ENCODE results near the gene PKP4. TPM values are rescaled to one million over a fixed set of nuclear protein-coding genes. Genes with fewer than 3 reads are reported as not detected.

PKP4 gene
- total RNA-seq, 1 experiment from 2014 or later = 52.0 TPM

- no peak overlapping the region for H3K4me3 Mint-ChIP-seq
- peaks cover 2% of the 10 kb centered on the region for H3K27me3 Mint-ChIP-seq (ENCODE audit: low read depth)
- no peak overlapping the region for H3K4me2 ChIP-seq (ENCODE audit: insufficient read depth, insufficient read length, low read length)
- no peak overlapping the region for H2BK120ac ChIP-seq (ENCODE audit: low read depth, low read length, poor library complexity, severe bottlenecking)
- no peak overlapping the region for H3K56ac ChIP-seq (ENCODE audit: insufficient read length, low read depth, low read length)
- H2BK5ac ChIP-seq (ENCODE audit: insufficient read length, low read length) = no peak overlapping the region
- no peak overlapping the region for H3T11ph ChIP-seq (ENCODE audit: low read length)
- H3K9me3 ChIP-seq (ENCODE audit: control insufficient read depth, low read depth, low read length) = no peaks in the 10 kb centered on the region
- H2BK12ac ChIP-seq (ENCODE audit: insufficient read length, low read depth, low read length) = no peak overlapping the region
- H3K18ac ChIP-seq (ENCODE audit: insufficient read length, low read depth, low read length) = no peak overlapping the region
- peaks cover 0 to 5% (median 3%) of the 10 kb centered on the region in 3 experiments; a peak in 2 of 7 replicates for H3K36me3 Mint-ChIP-seq (ENCODE audit: insufficient read depth in 1 of 3, low read depth in 3 of 3)
- H3K27ac ChIP-seq (ENCODE audit: insufficient read length, low read depth, low read length) = no peak overlapping the region
- TF ChIP-seq CTCF (conservative IDR thresholded peaks at IDR 0.05) = no peak
- no peak for DNase-seq
- no peak overlapping the region for H2BK15ac ChIP-seq (ENCODE audit: low read depth, low read length)
- H3K4ac ChIP-seq (ENCODE audit: low read depth, low read length) = no peak overlapping the region
- no peak overlapping the region for H2BK20ac ChIP-seq (ENCODE audit: low read depth, low read length, poor library complexity, severe bottlenecking)
- no peaks in the 10 kb centered on the region for H3K23me2 ChIP-seq (ENCODE audit: insufficient read length, low read depth, low read length, poor library complexity, severe bottlenecking)
- no peaks in the 10 kb centered on the region for H3K79me1 ChIP-seq (ENCODE audit: insufficient read depth, low read depth, low read length, poor library complexity, severe bottlenecking)
- no peak overlapping the region for H4K91ac ChIP-seq (ENCODE audit: insufficient read length, low read depth, low read length)
- no peaks in the 10 kb centered on the region for H3K27me3 ChIP-seq (ENCODE audit: insufficient read depth, low read length)
- H3K14ac ChIP-seq (ENCODE audit: insufficient read depth, low read length) = no peak overlapping the region
- no peak overlapping the region for H3K27ac Mint-ChIP-seq
- H2AK5ac ChIP-seq (ENCODE audit: insufficient read length, low read length) = no peak overlapping the region
- H3K4me1 Mint-ChIP-seq = peaks cover 6 to 12% of the 10 kb centered on the region in 2 experiments
- H2AFZ ChIP-seq (ENCODE audit: low read length) = no peak overlapping the region
- no peak overlapping the region for H3K23ac ChIP-seq (ENCODE audit: insufficient read length, low read depth, low read length)
- no peak overlapping the region for H3K9ac ChIP-seq (ENCODE audit: extremely low read depth, insufficient read length, low read length)
- WGBS (ENCODE audit: extremely low coverage, insufficient read length, low lambda C conversion rate) = no CpG with 5 or more reads among the region's 5 CpGs
- H4K5ac ChIP-seq (ENCODE audit: insufficient read length, low read depth, low read length) = no peak overlapping the region
- H3K9me3 Mint-ChIP-seq = peaks cover 3 to 10% of the 10 kb centered on the region in 2 experiments; a peak in 4 of 5 replicates
- no peaks in the 10 kb centered on the region for H4K20me1 ChIP-seq (ENCODE audit: control insufficient read depth, insufficient read depth, insufficient read length)
- H3K4me1 ChIP-seq (ENCODE audit: insufficient read depth, low read length) = no peaks in the 10 kb centered on the region
- no peak overlapping the region for H4K8ac ChIP-seq (replicated peaks; ENCODE audit: insufficient read length, low read depth, low read length)
- H3K79me2 ChIP-seq (ENCODE audit: insufficient read depth, low read length) = no peaks in the 10 kb centered on the region
These were observed 259.5 kb downstream of the PKP4 start for GRCh38 chr2:158716121-158716791.
